ENCODE data around the gene CNNM1.

CNNM1 gene

GRCh38 chr10:99374526-99374925 is 45.4 kb downstream of the CNNM1 start:
- DNase-seq (ENCODE audit: low read depth in 3 of 3): no peak

GRCh38 chr10:99374972-99375371 is 45.8 kb downstream of the CNNM1 start:
- no peak for DNase-seq (ENCODE audit: low read depth in 3 of 3)

GRCh38 chr10:99375426-99375825 is 46.3 kb downstream of the CNNM1 start:
- no peak for DNase-seq (ENCODE audit: low read depth in 3 of 3)

GRCh38 chr10:99382176-99382575 is 53.0 kb downstream of the CNNM1 start:
- no peak for DNase-seq (ENCODE audit: low read depth in 3 of 3)

- no peak for DNase-seq (ENCODE audit: low read depth in 3 of 3)
These were observed 57.9 kb downstream of the CNNM1 start for GRCh38 chr10:99387071-99387470.

GRCh38 chr10:99387541-99387940 is 58.4 kb downstream of the CNNM1 start:
- no peak for DNase-seq (ENCODE audit: low read depth in 3 of 3)

GRCh38 chr10:99389729-99390480 is 60.7 kb downstream of the CNNM1 start:
- no peak for DNase-seq (ENCODE audit: low read depth in 3 of 3)

GRCh38 chr10:99391346-99391745 is 62.2 kb downstream of the CNNM1 start:
- no peak for DNase-seq (ENCODE audit: low read depth in 3 of 3)

- DNase-seq (ENCODE audit: low read depth in 3 of 3): no peak
These were observed 63.9 kb downstream of the CNNM1 start for GRCh38 chr10:99393036-99393435.

- DNase-seq (ENCODE audit: low read depth in 3 of 3): no peak
These were observed 64.5 kb downstream of the CNNM1 start for GRCh38 chr10:99393683-99394082.

GRCh38 chr10:99394256-99394655 is 65.1 kb downstream of the CNNM1 start:
- no peak for DNase-seq (ENCODE audit: low read depth in 3 of 3)

- no peak for DNase-seq (ENCODE audit: low read depth in 3 of 3)
These were observed 65.7 kb downstream of the CNNM1 start for GRCh38 chr10:99394761-99395386.

GRCh38 chr10:99395750-99396445 is 66.7 kb downstream of the CNNM1 start:
- no peak for DNase-seq (ENCODE audit: low read depth in 3 of 3)

- no peak for DNase-seq (ENCODE audit: low read depth in 3 of 3)
These were observed 67.3 kb downstream of the CNNM1 start for GRCh38 chr10:99396471-99396870.

- no peak for DNase-seq (ENCODE audit: low read depth in 3 of 3)
These were observed 70.5 kb downstream of the CNNM1 start for GRCh38 chr10:99399664-99400063.

GRCh38 chr10:99403674-99404073 is 74.5 kb downstream of the CNNM1 start:
- no peak for DNase-seq (ENCODE audit: low read depth in 3 of 3)

- no peak for DNase-seq (ENCODE audit: low read depth in 3 of 3)
These were observed 77.0 kb downstream of the CNNM1 start for GRCh38 chr10:99406149-99406548.

- DNase-seq (ENCODE audit: low read depth in 3 of 3): no peak
These were observed 81.0 kb downstream of the CNNM1 start for GRCh38 chr10:99410146-99410545.

GRCh38 chr10:99410876-99411275 is 81.7 kb downstream of the CNNM1 start:
- DNase-seq (ENCODE audit: low read depth in 3 of 3): no peak

- DNase-seq (ENCODE audit: low read depth in 3 of 3): no peak
These were observed 82.4 kb downstream of the CNNM1 start for GRCh38 chr10:99411546-99411945.

GRCh38 chr10:99412099-99412498 is 82.9 kb downstream of the CNNM1 start:
- no peak for DNase-seq (ENCODE audit: low read depth in 3 of 3)

GRCh38 chr10:99418910-99419624 is 89.9 kb downstream of the CNNM1 start:
- DNase-seq (ENCODE audit: low read depth in 3 of 3): no peak

All from stimulated activated CD4-positive, alpha-beta T cell treated with anti-CD3 and anti-CD28 coated beads, TNF-alpha, amount 100 ng/mL, for 48 hours (primary cell).